ENCODE data around the gene AIPL1.
"Not testable (repeated sequence)": the region's sequence is repeated elsewhere in the genome, so short reads cannot be mapped to it uniquely, and the experiment has no call there.

The AIPL1 gene

DNA sequence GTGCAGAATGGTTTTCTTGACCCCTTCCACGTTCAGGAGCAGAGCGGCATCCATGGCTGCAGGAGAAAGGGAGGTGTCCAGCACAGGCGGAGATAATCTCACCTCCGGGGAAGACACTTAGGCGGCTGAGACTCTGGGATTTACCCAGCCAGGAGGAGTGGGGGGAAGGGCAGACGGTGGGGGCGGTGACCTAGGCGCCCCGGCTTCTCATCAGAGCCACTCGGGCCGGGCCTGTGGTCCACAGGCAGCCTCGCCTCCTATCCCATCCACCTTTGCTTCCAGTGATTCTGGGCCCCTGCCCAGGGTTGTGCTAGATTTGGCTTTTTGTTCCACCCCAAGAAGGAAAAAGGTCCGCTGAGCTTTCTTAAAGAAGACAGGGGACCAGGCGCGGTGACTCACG is at the start of gene AIPL1:
Gene AIPL1 (minus strand): TSS at position 71 of the 400 bp plus-strand sequence. CDS start 17 bp downstream, at position 54.
- DNase-seq: no peak

DNA sequence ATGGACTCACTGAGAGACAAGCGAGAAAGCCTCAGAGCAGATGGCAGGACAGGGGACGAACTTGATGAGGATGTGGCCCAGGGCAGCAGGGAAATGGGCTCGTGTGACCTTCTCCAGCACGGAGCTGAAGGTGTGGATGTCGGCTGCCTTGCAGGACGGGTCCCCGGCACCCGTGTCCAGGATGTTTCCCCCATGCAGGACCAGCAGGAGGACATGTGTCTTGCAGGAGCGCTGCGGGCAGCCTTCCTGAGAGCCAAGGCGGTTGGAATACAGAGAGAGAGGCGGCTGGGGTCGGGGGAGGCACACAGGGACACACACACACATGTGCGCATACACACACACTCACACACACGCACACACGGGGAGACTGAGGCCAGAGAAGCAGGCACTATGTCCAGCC is 48.6 kb upstream of the AIPL1 start:
- DNase-seq: no peak

GRCh38 chr17:6482796-6483195 is 47.9 kb upstream of the AIPL1 start:
- DNase-seq: not testable (repeated sequence)

GRCh38 chr17:6482105-6482455 is 47.2 kb upstream of the AIPL1 start:
- DNase-seq: no peak

- no peak for DNase-seq
These were observed 45.4 kb upstream of the AIPL1 start for GRCh38 chr17:6480303-6480675.

DNA sequence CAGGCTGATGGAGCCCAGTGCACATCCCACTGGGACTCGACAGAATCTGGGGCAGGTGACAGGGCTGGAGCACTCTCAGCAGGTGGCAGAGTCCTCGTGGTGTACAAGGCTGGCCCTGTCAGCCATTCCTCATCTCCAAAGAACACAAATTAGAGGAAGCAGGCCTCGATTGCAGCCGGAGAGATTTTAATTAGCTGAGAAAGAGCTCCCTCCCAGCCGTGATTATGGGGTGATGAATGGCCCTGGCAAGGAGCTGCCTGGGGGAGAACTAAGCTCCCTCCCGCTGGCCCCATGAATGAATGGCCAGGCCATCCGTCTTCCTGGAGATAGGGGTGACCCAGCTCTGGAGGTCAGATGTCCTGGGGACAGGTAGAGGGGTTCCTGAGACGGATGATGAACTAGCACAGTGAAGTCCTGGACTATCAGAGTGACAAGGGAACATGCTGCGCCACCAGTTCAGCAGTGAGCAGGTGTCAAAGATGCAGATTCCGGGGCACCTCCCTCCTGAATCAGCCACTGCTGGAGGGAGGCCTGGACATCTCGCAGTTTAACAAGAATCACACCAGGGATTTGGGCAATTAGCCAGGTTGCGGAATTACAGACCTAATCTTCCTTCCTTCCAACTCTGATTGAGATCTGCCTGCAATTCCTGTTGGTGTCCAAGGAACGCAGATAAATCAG is 44.8 kb upstream of the AIPL1 start:
- no peak for DNase-seq

GRCh38 chr17:6478486-6478885 is 43.6 kb upstream of the AIPL1 start:
- DNase-seq: no peak

GRCh38 chr17:6477831-6478383 is 43.0 kb upstream of the AIPL1 start:
- DNase-seq: no peak

GRCh38 chr17:6476810-6477179 is 41.9 kb upstream of the AIPL1 start:
- no peak for DNase-seq

DNA sequence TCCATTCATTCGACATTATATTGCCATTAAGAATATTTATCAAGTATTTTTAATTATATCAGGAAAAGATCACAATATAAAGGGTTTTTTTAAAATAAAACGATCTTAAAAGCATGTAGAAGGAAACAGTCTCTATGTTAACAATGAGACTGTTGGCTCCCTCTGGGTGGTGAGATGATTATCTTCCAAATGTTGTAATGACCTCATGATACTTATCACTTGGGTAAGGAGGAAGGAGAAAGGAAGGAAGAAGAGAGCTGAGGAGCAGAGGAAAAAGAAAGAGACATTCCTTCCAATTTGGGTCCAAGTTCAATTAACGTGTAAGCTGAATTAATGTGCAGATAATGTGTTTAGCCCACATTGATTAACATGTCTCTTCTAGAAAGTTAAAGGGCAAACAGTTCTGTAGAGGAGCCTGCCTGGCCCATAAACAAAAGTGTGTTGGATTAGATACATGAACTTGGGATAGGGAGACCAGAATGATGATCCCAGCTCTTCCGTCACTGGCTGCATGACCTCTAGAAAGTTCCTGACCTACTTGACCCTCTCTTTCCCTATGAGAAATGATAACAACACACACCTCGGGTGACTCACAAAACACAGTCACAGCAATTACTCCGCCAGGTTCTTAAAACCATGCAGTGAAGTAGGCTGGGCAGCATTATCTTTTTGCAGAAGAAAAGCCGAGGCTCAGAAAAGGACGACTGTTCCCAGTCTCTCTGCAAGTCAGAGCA is 41.3 kb upstream of the AIPL1 start:
- no peak for DNase-seq

DNA sequence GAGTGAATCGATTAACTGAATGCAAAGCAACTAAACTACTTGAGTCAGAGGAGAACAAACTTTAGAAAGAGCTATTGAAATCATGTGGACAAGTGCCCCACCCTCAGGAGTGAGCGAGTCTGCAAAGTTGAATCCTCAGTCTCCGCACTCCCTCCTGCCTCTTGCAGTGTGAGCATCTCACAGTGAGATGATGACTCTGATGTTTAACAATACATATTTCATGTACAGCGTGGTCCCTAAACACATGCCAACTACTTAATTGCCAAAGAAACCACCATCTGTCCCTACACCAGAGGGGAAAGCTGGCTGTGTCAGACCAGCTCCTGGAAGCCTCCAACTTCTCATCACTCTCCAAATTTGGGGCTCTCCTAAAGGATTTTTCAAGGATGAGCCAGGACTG is 40.5 kb upstream of the AIPL1 start:
- DNase-seq: no peak

- DNase-seq: no peak
These were observed 40.0 kb upstream of the AIPL1 start for GRCh38 chr17:6474906-6475305.

- no peak for DNase-seq
These were observed 39.5 kb upstream of the AIPL1 start for GRCh38 chr17:6474376-6474775.

- peak; percentile 76 to 86 (median 84) for DNase-seq
These were observed 38.3 kb upstream of the AIPL1 start for GRCh38 chr17:6473128-6473767.

DNA sequence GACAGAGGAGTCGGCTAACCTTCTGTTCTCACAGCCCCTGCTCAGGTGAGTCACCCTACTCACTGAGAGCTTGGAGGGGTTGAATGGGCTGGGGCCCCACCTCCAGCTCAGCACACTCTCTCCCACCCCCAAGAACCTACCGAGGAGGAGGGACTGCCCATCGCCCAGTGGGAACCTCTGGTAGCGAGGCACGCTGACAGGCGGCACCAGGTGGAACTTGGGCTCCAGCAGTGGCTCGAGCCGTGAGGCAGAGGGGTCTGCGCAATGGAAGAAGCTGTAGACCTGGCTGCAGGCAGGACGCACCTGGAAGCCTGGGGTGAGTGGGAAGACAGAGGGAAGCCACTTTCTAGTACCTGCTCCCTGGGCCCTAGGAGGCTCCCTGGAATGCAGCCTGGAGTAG is 37.6 kb upstream of the AIPL1 start:
- DNase-seq: no peak

GRCh38 chr17:6471531-6472465 is 36.9 kb upstream of the AIPL1 start:
- DNase-seq: peak; percentile 25 to 55 (median 40)

DNA sequence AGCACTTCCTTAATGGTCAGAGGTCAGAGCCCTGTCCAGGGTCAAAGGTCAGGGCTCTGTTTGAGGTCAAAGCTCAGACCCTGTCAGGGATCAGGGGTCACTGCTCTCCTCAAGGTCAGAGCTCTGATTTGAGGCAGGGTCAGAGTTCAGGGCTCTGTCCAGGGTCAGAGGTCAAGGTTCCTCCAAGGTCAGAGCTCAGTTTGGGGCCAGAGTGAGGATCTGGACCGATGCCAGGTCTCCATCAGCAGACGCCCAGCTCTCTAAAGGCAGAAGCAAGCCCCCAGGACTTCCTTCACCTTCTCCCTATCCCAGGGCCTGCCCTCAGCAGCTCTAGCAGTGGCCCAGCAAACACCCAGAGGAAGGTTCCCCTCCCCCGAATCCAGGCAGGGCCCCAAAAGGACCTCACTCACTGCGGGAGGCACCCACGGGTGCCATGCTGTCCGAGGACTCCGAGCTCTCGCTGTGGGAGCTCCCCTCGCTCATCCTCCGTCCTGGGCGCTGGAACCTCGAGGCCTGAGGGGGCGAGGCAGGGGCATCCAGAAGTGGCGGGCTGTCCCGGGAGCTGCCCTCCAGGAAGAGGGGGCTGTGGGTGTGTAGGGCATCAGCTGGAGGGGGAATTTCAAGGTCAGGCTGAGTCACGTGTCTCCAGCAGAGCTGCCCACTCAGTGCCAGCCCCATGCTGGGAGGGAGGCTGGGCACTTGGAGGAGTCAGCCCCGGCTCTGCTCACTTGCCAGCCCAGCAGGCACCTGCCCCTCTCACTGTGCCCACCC is 36.0 kb upstream of the AIPL1 start:
- peak; percentile 38 to 57 (median 56) for DNase-seq

DNA sequence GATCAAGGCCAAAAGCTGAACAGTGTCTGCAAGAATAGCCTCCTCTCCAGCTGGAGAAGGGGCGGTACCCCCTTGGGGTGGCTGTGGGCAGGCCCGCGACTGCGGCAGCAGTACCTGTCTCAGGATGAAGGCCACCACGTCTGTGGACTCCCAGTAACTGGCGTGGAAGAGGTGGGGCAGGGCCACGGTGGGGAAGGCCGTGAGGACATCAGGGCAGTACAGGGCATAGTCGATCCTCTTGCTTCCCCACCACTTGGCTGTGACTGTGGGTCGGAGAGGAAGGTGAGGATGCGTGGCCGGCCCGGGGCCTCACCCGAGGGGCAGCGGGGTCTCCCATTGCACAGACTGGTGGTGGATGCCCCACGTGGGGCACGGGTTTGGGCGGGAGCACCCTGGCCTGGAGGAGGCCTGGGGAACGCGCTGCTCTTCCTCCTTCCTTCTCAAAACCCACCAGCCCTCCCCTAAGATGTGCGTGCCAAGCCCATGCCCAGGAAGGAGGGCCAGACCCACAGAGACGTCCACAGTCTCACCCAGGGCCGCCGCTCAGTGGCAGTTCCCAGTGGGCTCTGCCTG is 35.3 kb upstream of the AIPL1 start:
- no peak for DNase-seq

- DNase-seq: no peak
These were observed 33.3 kb upstream of the AIPL1 start for GRCh38 chr17:6468051-6468790.

DNA sequence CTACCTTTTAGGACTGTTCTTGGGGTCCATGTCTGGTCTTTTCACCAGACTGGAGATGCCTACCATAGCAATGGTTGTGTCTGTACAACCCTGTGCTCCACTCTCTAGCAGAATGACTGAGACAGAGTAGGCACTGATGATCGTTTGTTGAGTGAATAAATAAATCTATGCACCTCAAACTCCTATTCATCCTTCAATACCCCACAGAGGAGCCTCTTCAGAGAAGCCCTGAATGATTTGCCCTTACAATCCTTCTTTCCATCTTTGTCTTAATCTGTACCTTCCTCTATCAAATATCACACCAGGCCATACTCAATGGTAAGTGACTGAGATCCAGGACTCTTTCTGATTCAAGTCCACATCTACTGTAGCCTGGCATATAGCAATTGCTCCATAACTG is 32.6 kb upstream of the AIPL1 start:
- DNase-seq: no peak

All from suppressor macrophage treated with lipopolysaccharide for 1 hour (primary cell).